ENCODE data around the gene HDAC1.
A peak's percentile ranks its signal among the peaks of the same experiment; 100 is the strongest.

Gene HDAC1

DNA sequence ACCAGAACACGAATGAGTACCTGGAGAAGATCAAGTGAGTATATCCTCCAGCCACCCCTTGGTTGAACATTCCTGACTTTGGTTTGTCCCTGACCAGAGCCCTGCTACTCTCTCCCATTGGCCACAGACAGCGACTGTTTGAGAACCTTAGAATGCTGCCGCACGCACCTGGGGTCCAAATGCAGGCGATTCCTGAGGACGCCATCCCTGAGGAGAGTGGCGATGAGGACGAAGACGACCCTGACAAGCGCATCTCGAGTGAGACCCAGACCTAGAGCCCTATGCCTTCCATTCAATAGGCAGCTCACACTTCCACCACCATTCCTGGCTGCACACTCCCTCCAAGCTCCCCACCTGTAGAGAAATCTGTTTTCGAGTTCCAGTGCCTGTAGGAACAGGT, 39.7 kb downstream of the HDAC1 start:
- no peak for DNase-seq

DNA sequence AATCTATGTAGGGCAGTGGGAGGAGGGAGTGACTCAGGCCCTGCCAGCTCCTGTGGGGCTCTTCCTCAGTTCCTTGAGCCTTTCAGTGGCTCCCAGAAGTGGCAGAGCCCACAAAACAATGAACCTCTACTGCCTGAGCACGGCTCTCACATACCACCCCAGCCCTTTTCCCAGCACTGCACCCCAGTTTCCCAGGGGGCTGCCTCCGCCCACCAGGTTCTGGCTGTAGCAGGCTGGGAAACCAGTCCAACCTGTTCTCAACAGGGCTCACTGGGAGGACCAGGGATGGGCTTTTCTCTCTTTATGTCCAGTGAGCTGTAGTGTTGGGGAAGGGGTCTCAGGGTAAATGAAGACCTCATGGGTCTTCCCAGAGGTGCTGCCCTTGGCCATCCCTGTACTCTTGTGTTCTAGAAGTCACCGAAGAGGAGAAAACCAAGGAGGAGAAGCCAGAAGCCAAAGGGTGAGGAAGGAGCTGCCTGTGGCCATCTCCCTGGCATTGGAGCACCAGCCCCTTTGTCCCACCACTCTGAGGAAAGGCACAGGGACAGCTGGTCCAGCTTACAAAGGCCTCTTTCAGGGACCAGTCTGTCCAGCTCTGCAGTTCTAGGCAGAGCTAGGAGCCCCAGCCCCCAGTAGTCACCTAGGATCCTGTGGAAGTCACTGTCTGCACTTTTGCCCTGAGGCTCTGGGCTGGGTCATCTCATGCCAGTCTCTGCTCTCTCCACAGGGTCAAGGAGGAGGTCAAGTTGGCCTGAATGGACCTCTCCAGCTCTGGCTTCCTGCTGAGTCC, 40.6 kb downstream of the HDAC1 start:
- no peak for DNase-seq

DNA sequence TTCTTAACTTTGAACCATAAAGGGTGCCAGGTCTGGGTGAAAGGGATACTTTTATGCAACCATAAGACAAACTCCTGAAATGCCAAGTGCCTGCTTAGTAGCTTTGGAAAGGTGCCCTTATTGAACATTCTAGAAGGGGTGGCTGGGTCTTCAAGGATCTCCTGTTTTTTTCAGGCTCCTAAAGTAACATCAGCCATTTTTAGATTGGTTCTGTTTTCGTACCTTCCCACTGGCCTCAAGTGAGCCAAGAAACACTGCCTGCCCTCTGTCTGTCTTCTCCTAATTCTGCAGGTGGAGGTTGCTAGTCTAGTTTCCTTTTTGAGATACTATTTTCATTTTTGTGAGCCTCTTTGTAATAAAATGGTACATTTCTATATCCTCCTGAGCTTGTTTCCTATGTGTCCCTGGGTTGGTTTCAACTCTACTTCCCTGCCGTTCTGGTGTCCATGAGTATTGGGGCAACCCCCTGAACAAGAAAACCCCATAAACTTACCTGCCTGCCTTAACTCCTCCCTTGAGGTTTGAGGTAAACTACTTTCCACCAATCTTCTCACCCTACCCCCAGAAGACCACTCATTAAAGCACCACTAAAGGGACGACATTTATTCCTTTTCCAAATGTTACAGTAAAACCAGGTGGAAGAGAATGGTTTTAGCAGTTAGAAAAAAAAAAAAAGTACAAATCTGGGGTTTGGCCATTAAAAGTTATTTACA, 41.5 kb downstream of the HDAC1 start:
- no peak for DNase-seq

DNA sequence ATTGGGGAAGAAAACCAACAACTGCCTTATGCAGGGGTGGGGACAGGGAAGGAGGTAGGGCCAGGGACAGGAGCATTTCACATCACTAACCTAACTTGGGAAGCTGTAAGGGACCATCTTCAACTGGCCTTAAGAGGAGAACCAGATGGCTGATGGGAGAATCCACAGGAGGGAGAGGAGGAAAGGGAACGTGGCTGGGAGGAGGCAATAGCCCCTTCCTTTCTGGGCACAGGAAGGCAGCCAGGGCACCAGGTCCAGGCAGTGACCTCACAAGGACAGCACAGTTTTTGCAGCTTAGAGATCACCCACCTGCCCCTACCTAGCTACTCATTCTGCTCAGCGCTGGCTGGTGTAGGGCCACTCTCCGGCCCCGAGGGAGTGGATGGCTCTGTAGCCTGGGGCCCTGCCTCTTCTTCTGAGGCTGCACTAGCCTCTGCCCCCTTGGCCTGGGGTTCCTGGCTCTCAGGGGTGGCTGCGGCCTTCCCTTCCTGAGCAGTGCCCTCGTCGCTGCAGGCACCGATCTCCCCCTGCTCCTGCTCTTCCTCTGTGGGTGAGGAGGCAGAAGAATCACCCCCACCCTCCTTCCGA, 42.5 kb downstream of the HDAC1 start:
- no peak for DNase-seq

DNA sequence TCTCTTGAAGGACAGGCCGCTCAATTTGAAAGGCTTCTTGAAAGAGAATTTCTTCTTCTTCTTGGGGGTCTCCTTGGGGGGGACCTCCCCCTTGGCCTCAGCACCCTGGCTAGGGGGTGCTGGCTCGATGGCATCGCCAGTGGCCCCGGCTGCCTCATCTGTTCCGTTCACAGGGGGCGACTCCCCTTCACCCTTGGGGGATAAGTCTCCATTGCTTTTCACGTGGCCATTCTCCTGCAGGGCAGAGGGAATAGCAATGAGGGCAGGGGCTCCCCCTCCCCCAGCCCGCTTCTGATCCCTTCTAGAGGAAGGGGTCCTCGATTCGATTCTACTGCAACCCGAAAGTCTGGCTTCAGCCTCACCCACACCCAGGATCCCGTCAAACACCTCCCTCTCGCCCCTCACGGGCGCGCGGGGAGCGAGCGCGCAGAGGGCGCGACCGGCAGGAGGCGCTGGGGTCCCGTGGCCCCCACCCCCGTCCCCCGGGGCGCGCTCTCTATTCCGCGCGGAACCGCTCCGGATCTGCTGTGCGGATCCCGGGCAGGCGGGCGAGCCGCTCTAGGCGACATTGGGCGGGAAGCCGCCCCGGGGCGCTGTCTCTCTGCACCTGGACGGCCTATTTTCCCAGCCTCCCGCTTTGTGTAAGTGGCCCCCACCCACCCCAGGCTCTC, 43.1 kb downstream of the HDAC1 start:
- peak; percentile 65 for DNase-seq

- no peak for DNase-seq
Measured at GRCh38 chr1:32335535-32335789, 43.6 kb downstream of the HDAC1 start.

DNA sequence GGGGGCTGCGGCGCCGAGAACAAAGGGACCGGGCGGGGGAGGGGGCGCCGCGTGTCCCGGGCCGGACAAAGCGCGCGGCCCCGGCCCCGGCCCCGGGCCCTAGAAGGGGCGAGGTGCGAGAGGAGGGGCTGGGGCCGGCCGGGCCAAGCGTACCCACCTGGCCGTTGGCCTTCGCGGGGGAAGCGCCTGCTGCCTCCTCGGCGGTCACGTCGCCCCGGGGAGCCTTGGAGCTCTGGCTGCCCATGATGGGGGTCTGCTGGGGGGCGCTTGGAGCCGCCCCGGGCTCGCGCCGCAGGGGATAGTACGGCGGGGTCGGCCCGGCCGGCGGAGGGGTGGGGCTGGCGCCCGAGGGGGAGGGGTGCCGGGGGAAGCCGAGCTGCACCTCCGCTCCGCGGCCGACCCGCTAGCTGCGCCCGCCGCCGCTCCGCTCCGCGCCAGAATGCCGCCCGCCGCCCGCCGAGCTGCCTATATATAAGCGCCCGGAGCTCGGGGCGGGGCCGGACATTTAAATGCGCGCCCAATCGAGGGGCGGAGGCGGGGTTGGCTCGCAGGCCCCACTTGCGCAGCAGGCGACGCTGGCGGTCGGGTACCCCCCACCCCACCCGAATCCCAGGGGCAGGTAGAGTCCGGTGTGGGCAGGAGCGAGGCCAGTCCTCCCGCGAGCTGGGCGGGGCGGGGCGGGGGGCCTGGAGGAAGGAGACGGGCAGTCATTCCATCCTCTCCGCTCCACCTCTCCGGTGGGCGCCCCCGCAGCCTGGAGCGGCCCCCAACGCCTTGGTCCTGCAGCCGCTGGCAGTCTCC, 44.1 kb downstream of the HDAC1 start, which contains the start of gene MARCKSL1:
Gene MARCKSL1 (minus strand): TSS at position 444 of the 801 bp plus-strand sequence. CDS start 200 bp downstream, at position 244.
- peak; percentile 84 for DNase-seq

DNA sequence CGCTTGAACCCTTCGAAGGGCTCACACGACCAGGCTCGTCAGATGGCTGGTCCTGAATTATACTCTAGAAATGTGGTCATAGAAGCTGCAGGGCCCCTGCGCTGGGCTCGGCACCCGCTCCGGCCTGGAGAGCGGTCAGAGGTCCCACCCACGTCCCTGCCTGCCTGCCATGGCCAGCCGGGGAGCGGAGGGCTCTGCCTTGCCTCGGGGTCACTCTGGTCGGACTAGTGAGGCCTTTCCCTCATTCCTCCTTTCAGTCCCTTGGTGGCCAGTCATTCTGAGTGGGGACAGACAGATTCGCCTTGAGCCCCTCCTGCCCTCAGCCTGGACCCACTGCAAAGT, 44.7 kb downstream of the HDAC1 start:
- DNase-seq, result no peak

GRCh38 chr1:32336963-32337675, 45.2 kb downstream of the HDAC1 start:
- DNase-seq, result peak; percentile 66

- DNase-seq, result peak; percentile 26
Measured at GRCh38 chr1:32337855-32338636, 46.2 kb downstream of the HDAC1 start.

- DNase-seq, result no peak
Measured at GRCh38 chr1:32338637-32339145, 46.8 kb downstream of the HDAC1 start.

DNA sequence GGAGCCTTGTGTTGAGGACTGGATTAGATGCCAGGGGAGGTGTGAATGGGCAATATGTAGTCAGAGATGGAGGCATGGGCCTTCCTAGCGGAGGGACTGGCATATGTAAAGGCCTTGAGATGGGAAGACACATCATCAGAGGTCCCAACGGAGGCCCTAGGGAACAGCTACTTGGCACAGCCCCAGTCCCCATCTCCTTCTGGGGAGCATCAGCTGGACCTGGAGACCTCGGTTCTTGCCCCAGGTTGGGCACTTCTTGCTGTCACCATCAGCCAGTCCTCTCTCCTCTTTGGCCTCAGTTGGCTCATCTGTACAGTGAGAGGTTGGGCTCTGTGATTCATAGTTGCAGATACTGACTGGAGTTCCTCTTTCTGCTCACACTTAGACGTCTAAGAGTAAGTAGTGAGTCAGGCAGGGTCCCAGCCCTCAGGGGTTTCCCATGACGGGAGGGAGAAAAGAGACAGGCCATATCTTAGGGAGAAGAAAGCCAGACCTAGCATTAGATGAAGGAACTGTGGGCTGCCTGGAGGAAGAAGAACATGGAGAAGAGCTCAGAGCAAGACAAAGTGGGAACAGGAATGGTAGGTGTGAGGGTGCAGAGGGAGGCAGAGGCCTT, 47.6 kb downstream of the HDAC1 start:
- DNase-seq, result peak; percentile 34

DNA sequence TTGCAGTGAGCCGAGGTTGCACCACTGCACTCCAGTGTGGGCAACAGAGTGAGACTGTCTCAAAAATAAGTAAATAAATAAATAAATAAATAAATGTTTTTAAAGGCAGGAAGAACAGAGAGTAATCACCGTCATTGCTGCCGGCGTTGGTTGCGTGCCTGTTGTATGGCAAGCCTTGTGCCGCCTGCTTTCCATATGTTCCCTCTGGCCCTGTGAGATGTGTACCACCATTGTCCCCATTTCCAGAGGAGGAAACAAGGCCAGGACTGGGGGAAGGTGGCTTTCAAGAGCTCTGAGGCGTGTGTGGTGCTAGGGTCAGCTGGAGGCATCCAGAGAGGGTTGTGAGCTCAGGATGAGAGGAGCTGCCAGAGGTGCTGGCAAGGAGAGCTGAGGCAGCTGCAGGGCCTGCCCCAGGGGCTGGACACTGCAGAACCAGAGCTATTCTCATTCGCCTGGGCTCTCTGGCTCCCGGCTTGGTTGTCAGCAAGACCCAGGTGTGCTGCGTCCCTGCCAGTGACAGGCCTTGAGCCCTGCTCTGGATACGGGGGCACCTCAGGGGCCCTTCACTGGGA, 49.4 kb downstream of the HDAC1 start:
- DNase-seq, result no peak

GRCh38 chr1:32341971-32342370, 50.1 kb downstream of the HDAC1 start:
- DNase-seq, result no peak

DNA sequence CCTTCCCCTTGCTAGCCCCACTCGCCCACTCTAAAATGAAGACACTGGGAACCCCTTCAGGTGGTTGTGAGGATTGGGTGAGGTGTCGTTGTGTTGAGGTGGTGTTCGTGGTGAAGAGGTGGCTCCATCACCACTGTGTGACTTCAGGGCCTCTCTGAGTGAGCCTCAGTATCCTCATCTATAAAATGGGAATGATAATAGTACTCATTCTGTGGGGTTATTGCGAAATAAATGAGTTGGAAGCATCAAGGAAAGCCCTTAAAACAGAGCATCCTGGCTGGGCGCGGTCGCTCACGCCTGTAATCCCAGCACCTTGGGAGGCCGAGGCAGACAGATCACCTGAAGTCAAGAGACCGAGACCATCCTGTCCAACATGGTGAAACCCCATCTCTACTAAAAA, 50.8 kb downstream of the HDAC1 start:
- DNase-seq, result no peak

- no peak for DNase-seq
Measured at GRCh38 chr1:32345289-32345827, 53.5 kb downstream of the HDAC1 start.

GRCh38 chr1:32346532-32347157, 54.8 kb downstream of the HDAC1 start:
- DNase-seq, result no peak

DNA sequence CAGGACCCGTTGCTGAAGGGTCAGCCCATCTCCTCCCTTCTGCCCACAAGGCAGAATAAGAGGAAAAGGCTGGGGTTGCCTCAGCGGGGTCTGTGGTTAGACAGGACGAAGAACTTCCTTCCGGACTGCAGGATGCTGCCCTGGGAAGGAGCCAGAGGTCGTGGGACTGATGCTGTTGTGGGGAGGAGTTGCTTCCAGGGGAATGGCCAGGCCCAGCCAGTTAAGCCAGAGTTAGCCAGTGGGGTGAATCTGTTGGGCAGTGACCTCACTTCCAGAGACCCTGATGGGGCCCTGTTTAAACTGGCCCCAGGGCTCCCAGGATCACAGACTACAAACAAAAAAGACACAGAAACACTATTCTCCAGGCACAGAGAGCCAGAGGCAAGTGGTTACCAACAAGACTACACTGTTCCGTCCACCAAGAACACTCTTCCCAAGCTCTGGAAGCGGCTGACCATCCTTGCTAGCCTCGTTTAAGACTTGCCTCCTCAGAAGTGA, 57.4 kb downstream of the HDAC1 start:
- DNase-seq, result no peak

DNA sequence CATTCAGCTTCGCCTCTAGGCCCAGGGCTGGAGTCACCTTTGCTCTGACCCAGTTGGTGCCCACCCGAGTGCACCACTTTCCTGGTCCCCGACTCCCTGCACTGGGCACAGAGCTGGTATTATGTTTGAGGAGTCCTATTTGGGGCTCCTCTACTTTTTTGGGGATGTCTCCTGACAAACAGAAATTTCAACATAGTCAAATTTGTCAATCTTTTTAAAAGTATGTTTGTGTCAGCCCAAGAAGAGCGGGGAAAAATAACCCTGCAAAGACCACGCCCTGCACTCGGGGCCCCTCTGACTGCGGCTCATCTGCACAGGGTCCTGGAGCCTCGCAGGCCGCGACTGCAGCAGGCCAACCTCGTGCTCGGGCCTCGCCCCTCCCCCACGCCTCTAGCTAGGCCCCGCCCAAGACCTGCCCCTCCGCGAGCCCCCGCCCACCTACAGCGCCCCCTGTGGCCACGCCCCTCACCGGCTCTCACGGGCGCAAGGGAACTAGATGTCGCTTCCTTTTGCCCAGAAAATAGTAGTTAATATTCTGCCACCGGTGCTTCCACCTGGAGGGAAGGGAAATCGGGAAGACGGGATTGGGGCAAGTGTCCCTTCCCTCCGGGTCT, 59.0 kb downstream of the HDAC1 start:
- DNase-seq, result peak; percentile 77
